Neural cell (in vitro differentiated cells): Measurements from ENCODE around the gene CCNG2. TPM values are rescaled to one million over a fixed set of nuclear protein-coding genes. Genes with fewer than 3 reads are reported as not detected.

Experiments
- H2AFZ ChIP-seq: fragments of 200-600, 300-800 bp; sonication (generic), shearing (Covaris generic); 2 replicates; pipeline ENCODE4 v1.6.0; 2014; ENCODE audit warnings: low read depth, mild to moderate bottlenecking, antibody characterized with exemption, low read length, moderate library complexity
- H3F3A ChIP-seq: fragments of 200-600 bp; shearing (Covaris generic); 2 replicates; pipeline ENCODE4 v1.6.1; 2016; ENCODE audit warnings: mild to moderate bottlenecking, moderate library complexity, mixed read lengths, antibody characterized with exemption, low read length; ENCODE audit not compliant: insufficient read depth, poor library complexity, severe bottlenecking
- H3K27ac ChIP-seq: fragments of 200-600, 300-800 bp; sonication (generic), shearing (Covaris generic); 2 replicates; pipeline ENCODE4 v1.5.1; 2014; ENCODE audit warnings: mild to moderate bottlenecking, low read length, moderate library complexity
- H3K27me3 ChIP-seq: fragments of 300-800, 200-600 bp; sonication (generic), shearing (Covaris generic); 2 replicates; pipeline ENCODE4 v1.6.0; 2014; ENCODE audit warnings: mild to moderate bottlenecking, low read depth, low read length, moderate library complexity; ENCODE audit not compliant: insufficient read depth
- H3K36me3 ChIP-seq: fragments of 300-800, 200-600 bp; sonication (generic), shearing (Covaris generic); 2 replicates; pipeline ENCODE4 v1.5.1; 2014; ENCODE audit warnings: mild to moderate bottlenecking, antibody characterized with exemption, low read length, moderate library complexity; ENCODE audit not compliant: insufficient read depth
- H3K4me2 ChIP-seq: fragments of 300-800, 200-600 bp; sonication (generic), shearing (Covaris generic); 2 replicates; pipeline ENCODE4 v1.6.0; 2014; ENCODE audit warnings: mild to moderate bottlenecking, low read length
- H3K4me3 ChIP-seq: fragments of 300-800, 200-600 bp; sonication (generic), shearing (Covaris generic); 2 replicates; pipeline ENCODE4 v1.5.1; 2014; ENCODE audit warnings: mild to moderate bottlenecking, low read length, moderate library complexity
- H3K79me2 ChIP-seq: fragments of 200-600 bp; shearing (Covaris generic); replicated peaks from 2 replicates; pipeline ENCODE4 v1.6.0; 2014; ENCODE audit warnings: mild to moderate bottlenecking, low read length, moderate library complexity; ENCODE audit not compliant: insufficient read depth
- H3K9ac ChIP-seq: fragments of 300-800, 200-600 bp; sonication (generic), shearing (Covaris generic); 2 replicates; pipeline ENCODE4 v1.6.1; 2016; ENCODE audit warnings: mild to moderate bottlenecking, low read length, mixed read lengths
- H3K9me2 ChIP-seq: fragments of 200-600 bp; shearing (Covaris generic); 2 replicates; pipeline ENCODE4 v1.6.1; 2016; ENCODE audit warnings: mild to moderate bottlenecking, low read length, mixed read lengths; ENCODE audit not compliant: insufficient read depth
- H3K9me3 ChIP-seq: fragments of 200-600, 300-800 bp; sonication (generic), shearing (Covaris generic); 2 replicates; pipeline ENCODE4 v1.6.1; 2016; ENCODE audit warnings: mild to moderate bottlenecking, mixed run types, low read length, moderate library complexity, mixed read lengths
- H4K20me1 ChIP-seq: fragments of 200-600 bp; shearing (Covaris generic); 2 replicates; pipeline ENCODE4 v1.6.1; 2016; ENCODE audit warnings: mild to moderate bottlenecking, mixed run types; ENCODE audit not compliant: insufficient read depth
- EP300 ChIP-seq: fragments of 450-650 bp; conservative IDR thresholded peaks from 2 replicates; pipeline ENCODE4 v1.6.1; 2014; ENCODE audit warnings: antibody characterized with exemption, mild to moderate bottlenecking, moderate library complexity; ENCODE audit not compliant: poor library complexity, severe bottlenecking
- EZH2 ChIP-seq: fragments of 200-600, 300-800 bp; shearing (Covaris generic), sonication (generic); IDR thresholded peaks from 2 replicates; pipeline ENCODE4 v1.6.1; 2014; ENCODE audit warnings: antibody characterized with exemption, low read length, borderline replicate concordance, mild to moderate bottlenecking; ENCODE audit not compliant: insufficient read depth, poor library complexity, severe bottlenecking
- MXI1 ChIP-seq: fragments of 450-650 bp; conservative IDR thresholded peaks from 2 replicates; pipeline ENCODE4 v1.6.1; 2014; ENCODE audit warnings: antibody characterized with exemption, mild to moderate bottlenecking; ENCODE audit not compliant: poor library complexity, severe bottlenecking
- POLR2AphosphoS5 ChIP-seq: IDR thresholded peaks from 2 replicates; pipeline ENCODE4 v1.6.1; 2012
- RAD21 ChIP-seq: fragments of 450-650 bp; conservative IDR thresholded peaks from 2 replicates; pipeline ENCODE4 v1.6.1; 2014; ENCODE audit warnings: antibody characterized with exemption, mild to moderate bottlenecking, moderate library complexity
- SMC3 ChIP-seq: fragments of 450-650 bp; conservative IDR thresholded peaks from 2 replicates; pipeline ENCODE4 v1.6.1; 2014; ENCODE audit warnings: antibody characterized with exemption, mild to moderate bottlenecking, moderate library complexity; ENCODE audit not compliant: poor library complexity
- TAF1 ChIP-seq: IDR thresholded peaks from 2 replicates; pipeline ENCODE4 v1.6.1; 2012; ENCODE audit warnings: low read depth
- polyA plus RNA-seq: library from polyadenylated mRNA; depleted of rRNA; stranded (reverse); fragments of >200 nt; gene quantifications from 2 replicates; pipeline ENCODE4 v1.2.3, GENCODE V29; 2014
- TF ChIP-seq, protein P1 (sequence below): fragments of 450-650 bp; IDR thresholded peaks from 2 replicates; pipeline ENCODE4 v1.5.1; 2014; ENCODE audit warnings: antibody characterized with exemption, mild to moderate bottlenecking, moderate library complexity; ENCODE audit not compliant: poor library complexity, severe bottlenecking
- TF ChIP-seq, protein P2 (sequence below): IDR thresholded peaks from 2 replicates; pipeline ENCODE4 v1.6.1; 2012; ENCODE audit warnings: borderline replicate concordance

CCNG2 gene
- polyA plus RNA-seq, 1 donor from 2014 or later, result 132 TPM

DNA sequence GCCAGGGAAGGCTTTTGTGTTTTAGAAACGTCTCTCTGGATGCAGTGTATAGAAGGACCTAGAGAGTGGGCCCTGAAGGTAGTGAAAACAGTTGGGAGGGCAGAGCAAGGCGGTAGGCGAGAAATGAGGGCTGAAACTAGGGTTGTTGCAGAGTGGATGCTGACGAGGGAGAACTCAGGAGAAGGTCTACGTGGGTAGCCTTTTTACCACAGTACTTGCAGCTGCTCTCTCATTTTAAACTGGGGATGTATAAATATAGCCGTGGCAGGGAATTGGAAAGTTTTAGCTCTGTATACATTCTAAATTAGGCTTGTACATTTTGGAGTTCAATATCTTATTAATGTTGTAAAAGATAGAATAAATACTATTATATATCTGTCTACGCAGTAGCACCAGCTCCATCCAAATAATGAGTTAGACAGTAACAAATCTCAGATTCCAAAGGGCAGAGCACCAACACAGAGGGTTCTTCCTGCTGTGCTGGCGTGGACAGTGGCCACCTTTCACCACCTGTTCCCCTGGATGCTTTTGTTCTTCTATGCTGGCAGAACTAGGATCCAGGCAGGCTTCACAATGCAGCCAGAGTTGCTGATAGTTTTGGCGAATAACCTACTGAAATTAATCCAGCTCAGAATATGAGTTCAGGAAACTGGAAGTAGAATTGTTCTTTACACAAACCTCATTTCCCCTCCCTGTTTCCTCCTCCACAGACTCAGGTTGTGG lies 31.7 kb downstream of the CCNG2 start:
- Histone ChIP-seq H3K27ac (no peak overlapping the region), H3F3A (no peaks in the 10 kb centered on the region), H3K27me3 (no peaks in the 10 kb centered on the region), H3K79me2 (no peaks in the 10 kb centered on the region), H3K36me3 (no peaks in the 10 kb centered on the region), H3K9me3 (no peaks in the 10 kb centered on the region), H2AFZ (no peak overlapping the region), H3K4me3 (no peak overlapping the region), H4K20me1 (no peaks in the 10 kb centered on the region), H3K9ac (no peak overlapping the region), H3K4me2 (no peak overlapping the region), H3K9me2 (no peaks in the 10 kb centered on the region)
- TF ChIP-seq RAD21 (no peak), EP300 (no peak), POLR2AphosphoS5 (no peak), EZH2 (no peak), SMC3 (no peak), MXI1 (no peak)
- TF ChIP-seq, protein P1, sequence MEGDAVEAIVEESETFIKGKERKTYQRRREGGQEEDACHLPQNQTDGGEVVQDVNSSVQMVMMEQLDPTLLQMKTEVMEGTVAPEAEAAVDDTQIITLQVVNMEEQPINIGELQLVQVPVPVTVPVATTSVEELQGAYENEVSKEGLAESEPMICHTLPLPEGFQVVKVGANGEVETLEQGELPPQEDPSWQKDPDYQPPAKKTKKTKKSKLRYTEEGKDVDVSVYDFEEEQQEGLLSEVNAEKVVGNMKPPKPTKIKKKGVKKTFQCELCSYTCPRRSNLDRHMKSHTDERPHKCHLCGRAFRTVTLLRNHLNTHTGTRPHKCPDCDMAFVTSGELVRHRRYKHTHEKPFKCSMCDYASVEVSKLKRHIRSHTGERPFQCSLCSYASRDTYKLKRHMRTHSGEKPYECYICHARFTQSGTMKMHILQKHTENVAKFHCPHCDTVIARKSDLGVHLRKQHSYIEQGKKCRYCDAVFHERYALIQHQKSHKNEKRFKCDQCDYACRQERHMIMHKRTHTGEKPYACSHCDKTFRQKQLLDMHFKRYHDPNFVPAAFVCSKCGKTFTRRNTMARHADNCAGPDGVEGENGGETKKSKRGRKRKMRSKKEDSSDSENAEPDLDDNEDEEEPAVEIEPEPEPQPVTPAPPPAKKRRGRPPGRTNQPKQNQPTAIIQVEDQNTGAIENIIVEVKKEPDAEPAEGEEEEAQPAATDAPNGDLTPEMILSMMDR, result no peak
- TF ChIP-seq, protein P2, sequence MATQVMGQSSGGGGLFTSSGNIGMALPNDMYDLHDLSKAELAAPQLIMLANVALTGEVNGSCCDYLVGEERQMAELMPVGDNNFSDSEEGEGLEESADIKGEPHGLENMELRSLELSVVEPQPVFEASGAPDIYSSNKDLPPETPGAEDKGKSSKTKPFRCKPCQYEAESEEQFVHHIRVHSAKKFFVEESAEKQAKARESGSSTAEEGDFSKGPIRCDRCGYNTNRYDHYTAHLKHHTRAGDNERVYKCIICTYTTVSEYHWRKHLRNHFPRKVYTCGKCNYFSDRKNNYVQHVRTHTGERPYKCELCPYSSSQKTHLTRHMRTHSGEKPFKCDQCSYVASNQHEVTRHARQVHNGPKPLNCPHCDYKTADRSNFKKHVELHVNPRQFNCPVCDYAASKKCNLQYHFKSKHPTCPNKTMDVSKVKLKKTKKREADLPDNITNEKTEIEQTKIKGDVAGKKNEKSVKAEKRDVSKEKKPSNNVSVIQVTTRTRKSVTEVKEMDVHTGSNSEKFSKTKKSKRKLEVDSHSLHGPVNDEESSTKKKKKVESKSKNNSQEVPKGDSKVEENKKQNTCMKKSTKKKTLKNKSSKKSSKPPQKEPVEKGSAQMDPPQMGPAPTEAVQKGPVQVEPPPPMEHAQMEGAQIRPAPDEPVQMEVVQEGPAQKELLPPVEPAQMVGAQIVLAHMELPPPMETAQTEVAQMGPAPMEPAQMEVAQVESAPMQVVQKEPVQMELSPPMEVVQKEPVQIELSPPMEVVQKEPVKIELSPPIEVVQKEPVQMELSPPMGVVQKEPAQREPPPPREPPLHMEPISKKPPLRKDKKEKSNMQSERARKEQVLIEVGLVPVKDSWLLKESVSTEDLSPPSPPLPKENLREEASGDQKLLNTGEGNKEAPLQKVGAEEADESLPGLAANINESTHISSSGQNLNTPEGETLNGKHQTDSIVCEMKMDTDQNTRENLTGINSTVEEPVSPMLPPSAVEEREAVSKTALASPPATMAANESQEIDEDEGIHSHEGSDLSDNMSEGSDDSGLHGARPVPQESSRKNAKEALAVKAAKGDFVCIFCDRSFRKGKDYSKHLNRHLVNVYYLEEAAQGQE, result no peak

DNA sequence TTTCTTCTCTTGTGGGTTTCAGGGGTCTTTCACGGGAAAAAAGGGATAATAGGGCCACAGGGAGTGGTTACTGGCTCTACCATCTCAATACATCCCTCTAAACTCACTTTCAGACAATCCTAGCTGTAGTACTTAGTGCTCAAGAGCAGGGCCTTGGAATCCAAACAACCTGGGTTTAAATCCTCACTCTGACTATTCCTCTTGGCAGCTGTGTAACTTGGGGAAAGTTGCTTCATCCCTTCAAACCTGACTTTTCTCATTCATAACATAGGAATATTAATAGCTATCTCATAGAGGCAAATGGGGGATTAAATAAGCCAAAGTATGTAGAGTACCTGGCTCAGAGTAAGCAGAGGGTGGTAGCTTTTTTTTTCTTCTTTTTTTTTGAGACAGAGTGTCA lies 32.4 kb downstream of the CCNG2 start:
- Histone ChIP-seq H3F3A (no peaks in the 10 kb centered on the region), H3K79me2 (no peaks in the 10 kb centered on the region), H3K27me3 (no peaks in the 10 kb centered on the region), H3K27ac (no peak overlapping the region), H3K4me2 (no peak overlapping the region), H3K9ac (no peak overlapping the region), H3K4me3 (no peak overlapping the region), H4K20me1 (no peaks in the 10 kb centered on the region), H3K9me2 (no peaks in the 10 kb centered on the region), H3K9me3 (no peaks in the 10 kb centered on the region), H3K36me3 (no peaks in the 10 kb centered on the region), H2AFZ (no peak overlapping the region)
- TF ChIP-seq POLR2AphosphoS5, result no peak
- no peak for TF ChIP-seq EZH2
- TF ChIP-seq TAF1, result no peak
- no peak for TF ChIP-seq SMC3
- no peak for TF ChIP-seq EP300
- TF ChIP-seq, protein P2, result no peak
- no peak for TF ChIP-seq RAD21
- TF ChIP-seq, protein P1, result no peak
- no peak for TF ChIP-seq MXI1
